ENCODE results near the gene EIF3CL.
"Not testable (repeated sequence)": the region's sequence is repeated elsewhere in the genome, so short reads cannot be mapped to it uniquely, and the experiment has no call there.

The EIF3CL gene

GRCh38 chr16:28338230-28338629 lies 65.4 kb downstream of the EIF3CL start:
- not testable (repeated sequence) for H3K27ac ChIP-seq (ENCODE audit: low read depth, low read length, severe bottlenecking); H3K9me3 ChIP-seq (ENCODE audit: control insufficient read depth, low read length); H3K4me3 ChIP-seq (ENCODE audit: extremely low read depth, insufficient read depth, low read length, poor library complexity, severe bottlenecking); H3K4me1 ChIP-seq (ENCODE audit: control insufficient read depth, insufficient read depth, low read length, poor library complexity, severe bottlenecking); H3K36me3 ChIP-seq (ENCODE audit: control insufficient read depth, insufficient read depth, low read length)
- 80% methylated on average over 2 of the region's 6 CpGs; no CpG with 5 or more reads in 1 of the 2 experiments for WGBS, 2 experiments (ENCODE audit: insufficient coverage in 2 of 2)

DNA sequence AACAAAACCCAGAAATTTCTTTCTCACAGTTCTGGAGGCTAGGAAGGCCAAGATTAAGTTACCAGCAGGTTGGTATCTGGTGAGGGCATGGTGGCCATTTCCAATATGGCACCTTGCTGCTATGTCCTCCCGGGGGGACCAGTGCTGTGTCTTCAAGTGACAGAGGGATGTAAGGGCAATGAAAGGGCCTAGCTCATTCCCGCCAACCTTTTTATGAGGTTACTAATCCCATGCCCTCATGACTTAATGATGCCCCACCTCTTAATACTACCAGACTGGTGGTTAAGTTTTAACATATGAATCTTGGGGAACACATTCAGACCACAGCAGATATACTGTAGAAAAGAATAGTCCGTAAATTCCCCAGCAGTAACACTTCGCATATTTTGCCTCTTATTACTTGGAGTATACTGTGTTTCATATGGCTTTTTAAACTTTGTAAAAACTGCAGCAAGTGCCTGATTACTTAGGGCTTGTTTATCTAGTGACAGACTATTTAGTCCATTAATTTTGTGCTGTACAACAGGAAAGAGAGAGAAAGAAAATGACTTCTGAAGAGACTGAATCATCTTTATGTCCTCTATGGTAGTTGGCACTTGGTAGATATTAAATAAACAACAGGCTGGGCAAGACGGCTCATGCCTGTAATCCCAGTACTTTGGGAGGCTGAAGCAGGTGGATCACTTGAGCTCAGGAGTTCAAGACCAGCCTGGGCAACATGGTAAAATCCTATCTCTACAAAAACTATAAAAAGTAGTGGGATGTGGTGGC lies 66.5 kb downstream of the EIF3CL start:
- not testable (repeated sequence) for H3K9me3 ChIP-seq (ENCODE audit: control insufficient read depth, low read length); H3K4me3 ChIP-seq (ENCODE audit: extremely low read depth, insufficient read depth, low read length, poor library complexity, severe bottlenecking); H3K27ac ChIP-seq (ENCODE audit: low read depth, low read length, severe bottlenecking); H3K4me1 ChIP-seq (ENCODE audit: control insufficient read depth, insufficient read depth, low read length, poor library complexity, severe bottlenecking); H3K36me3 ChIP-seq (ENCODE audit: control insufficient read depth, insufficient read depth, low read length)
- 100% methylated on average over 1 of the region's 5 CpGs; no CpG with 5 or more reads in 1 of the 2 experiments for WGBS, 2 experiments (ENCODE audit: insufficient coverage in 2 of 2)

DNA sequence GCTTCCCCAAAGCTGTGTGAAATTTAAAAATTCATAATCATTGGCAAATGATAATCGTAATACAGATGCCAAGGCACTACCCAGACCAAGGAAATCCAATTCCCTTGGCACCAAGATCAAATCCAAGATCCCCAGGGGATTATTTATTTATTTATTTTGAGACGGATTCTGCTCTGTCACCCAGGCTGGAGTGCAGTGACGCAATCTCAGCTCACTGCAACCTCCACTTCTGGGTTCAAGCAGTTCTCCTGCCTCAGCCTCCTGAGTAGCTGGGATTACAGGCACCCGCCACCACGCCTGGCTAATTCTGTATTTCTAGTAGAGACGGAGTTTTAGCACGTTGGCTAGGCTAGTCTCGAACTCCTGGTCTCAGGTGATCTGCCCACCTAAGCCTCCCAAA lies 68.0 kb downstream of the EIF3CL start:
- not testable (repeated sequence) for H3K4me3 ChIP-seq (ENCODE audit: extremely low read depth, insufficient read depth, low read length, poor library complexity, severe bottlenecking)

GRCh38 chr16:28332632-28333031 lies 71.0 kb downstream of the EIF3CL start:
- no CpG with 5 or more reads among the region's 6 CpGs for WGBS, 2 experiments (ENCODE audit: insufficient coverage in 2 of 2)

More for the DNA sequence above, 68.0 kb downstream of the EIF3CL start:
- H3K36me3 ChIP-seq (ENCODE audit: control insufficient read depth, insufficient read depth, low read length); H3K9me3 ChIP-seq (ENCODE audit: control insufficient read depth, low read length); H3K4me1 ChIP-seq (ENCODE audit: control insufficient read depth, insufficient read depth, low read length, poor library complexity, severe bottlenecking); H3K27ac ChIP-seq (ENCODE audit: low read depth, low read length, severe bottlenecking): not testable (repeated sequence)
- WGBS, 2 experiments (ENCODE audit: insufficient coverage in 2 of 2), result 67 to 73% methylated on average over 2 to 3 of the region's 8 CpGs

GRCh38 chr16:28330981-28331380 lies 72.7 kb downstream of the EIF3CL start:
- H3K36me3 ChIP-seq (ENCODE audit: control insufficient read depth, insufficient read depth, low read length); H3K9me3 ChIP-seq (ENCODE audit: control insufficient read depth, low read length); H3K27ac ChIP-seq (ENCODE audit: low read depth, low read length, severe bottlenecking); H3K4me1 ChIP-seq (ENCODE audit: control insufficient read depth, insufficient read depth, low read length, poor library complexity, severe bottlenecking); H3K4me3 ChIP-seq (ENCODE audit: extremely low read depth, insufficient read depth, low read length, poor library complexity, severe bottlenecking): not testable (repeated sequence)
- 100% methylated on average over 1 of the region's 2 CpGs; no CpG with 5 or more reads in 1 of the 2 experiments for WGBS, 2 experiments (ENCODE audit: insufficient coverage in 2 of 2)

More at GRCh38 chr16:28332632-28333031, 71.0 kb downstream of the EIF3CL start:
- not testable (repeated sequence) for H3K27ac ChIP-seq (ENCODE audit: low read depth, low read length, severe bottlenecking); H3K36me3 ChIP-seq (ENCODE audit: control insufficient read depth, insufficient read depth, low read length); H3K9me3 ChIP-seq (ENCODE audit: control insufficient read depth, low read length); H3K4me3 ChIP-seq (ENCODE audit: extremely low read depth, insufficient read depth, low read length, poor library complexity, severe bottlenecking); H3K4me1 ChIP-seq (ENCODE audit: control insufficient read depth, insufficient read depth, low read length, poor library complexity, severe bottlenecking)

- H3K4me1 ChIP-seq (ENCODE audit: control insufficient read depth, insufficient read depth, low read length, poor library complexity, severe bottlenecking); H3K36me3 ChIP-seq (ENCODE audit: control insufficient read depth, insufficient read depth, low read length); H3K27ac ChIP-seq (ENCODE audit: low read depth, low read length, severe bottlenecking); H3K9me3 ChIP-seq (ENCODE audit: control insufficient read depth, low read length); H3K4me3 ChIP-seq (ENCODE audit: extremely low read depth, insufficient read depth, low read length, poor library complexity, severe bottlenecking): not testable (repeated sequence)
- WGBS, 2 experiments (ENCODE audit: insufficient coverage in 2 of 2), result 0 to 74% methylated on average over 2 of the region's 9 CpGs
These were observed 73.4 kb downstream of the EIF3CL start for GRCh38 chr16:28330232-28330631.

Measured in mesodermal cell (in vitro differentiated cells).